ENCODE measurements around the gene SSBP3.

DNA sequence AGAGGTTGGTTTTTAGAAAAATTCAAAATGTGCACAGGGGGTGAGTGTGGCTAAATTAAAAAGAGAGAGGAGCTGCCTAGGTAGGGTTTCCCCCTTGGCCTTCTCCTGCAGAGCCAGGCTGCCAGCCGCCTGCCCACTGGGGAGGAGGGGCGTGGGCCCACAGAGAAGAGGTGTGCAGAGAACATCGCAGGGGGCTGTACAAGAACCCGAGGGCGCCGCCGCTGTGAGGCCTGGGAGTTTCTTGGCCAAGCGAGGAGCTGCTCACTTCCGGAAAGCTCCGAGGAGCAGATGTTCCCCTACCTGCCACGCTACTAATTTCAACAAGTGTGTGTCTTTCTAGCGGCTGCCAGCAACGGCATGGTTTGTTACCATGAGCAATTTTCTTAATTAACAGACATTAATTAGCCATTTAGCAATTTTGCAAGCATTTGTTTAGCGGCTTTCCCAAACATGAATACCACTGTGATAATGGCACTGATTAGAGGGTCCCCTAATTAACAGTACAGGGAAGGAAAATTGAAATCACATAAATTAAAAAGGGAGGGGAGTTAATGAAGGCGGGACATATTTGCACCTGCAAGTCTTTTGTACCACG lies 146.6 kb downstream of the SSBP3 start:
- TF ChIP-seq, protein P1, sequence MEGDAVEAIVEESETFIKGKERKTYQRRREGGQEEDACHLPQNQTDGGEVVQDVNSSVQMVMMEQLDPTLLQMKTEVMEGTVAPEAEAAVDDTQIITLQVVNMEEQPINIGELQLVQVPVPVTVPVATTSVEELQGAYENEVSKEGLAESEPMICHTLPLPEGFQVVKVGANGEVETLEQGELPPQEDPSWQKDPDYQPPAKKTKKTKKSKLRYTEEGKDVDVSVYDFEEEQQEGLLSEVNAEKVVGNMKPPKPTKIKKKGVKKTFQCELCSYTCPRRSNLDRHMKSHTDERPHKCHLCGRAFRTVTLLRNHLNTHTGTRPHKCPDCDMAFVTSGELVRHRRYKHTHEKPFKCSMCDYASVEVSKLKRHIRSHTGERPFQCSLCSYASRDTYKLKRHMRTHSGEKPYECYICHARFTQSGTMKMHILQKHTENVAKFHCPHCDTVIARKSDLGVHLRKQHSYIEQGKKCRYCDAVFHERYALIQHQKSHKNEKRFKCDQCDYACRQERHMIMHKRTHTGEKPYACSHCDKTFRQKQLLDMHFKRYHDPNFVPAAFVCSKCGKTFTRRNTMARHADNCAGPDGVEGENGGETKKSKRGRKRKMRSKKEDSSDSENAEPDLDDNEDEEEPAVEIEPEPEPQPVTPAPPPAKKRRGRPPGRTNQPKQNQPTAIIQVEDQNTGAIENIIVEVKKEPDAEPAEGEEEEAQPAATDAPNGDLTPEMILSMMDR (IDR thresholded peaks at IDR 0.05; ENCODE audit: insufficient read depth, low read length), result no peak
- TF ChIP-seq SPI1 (IDR thresholded peaks at IDR 0.05; ENCODE audit: borderline replicate concordance, low read depth) (no peak), GABPA (IDR thresholded peaks at IDR 0.05; ENCODE audit: low read depth) (no peak)
- TF ChIP-seq, protein P2, sequence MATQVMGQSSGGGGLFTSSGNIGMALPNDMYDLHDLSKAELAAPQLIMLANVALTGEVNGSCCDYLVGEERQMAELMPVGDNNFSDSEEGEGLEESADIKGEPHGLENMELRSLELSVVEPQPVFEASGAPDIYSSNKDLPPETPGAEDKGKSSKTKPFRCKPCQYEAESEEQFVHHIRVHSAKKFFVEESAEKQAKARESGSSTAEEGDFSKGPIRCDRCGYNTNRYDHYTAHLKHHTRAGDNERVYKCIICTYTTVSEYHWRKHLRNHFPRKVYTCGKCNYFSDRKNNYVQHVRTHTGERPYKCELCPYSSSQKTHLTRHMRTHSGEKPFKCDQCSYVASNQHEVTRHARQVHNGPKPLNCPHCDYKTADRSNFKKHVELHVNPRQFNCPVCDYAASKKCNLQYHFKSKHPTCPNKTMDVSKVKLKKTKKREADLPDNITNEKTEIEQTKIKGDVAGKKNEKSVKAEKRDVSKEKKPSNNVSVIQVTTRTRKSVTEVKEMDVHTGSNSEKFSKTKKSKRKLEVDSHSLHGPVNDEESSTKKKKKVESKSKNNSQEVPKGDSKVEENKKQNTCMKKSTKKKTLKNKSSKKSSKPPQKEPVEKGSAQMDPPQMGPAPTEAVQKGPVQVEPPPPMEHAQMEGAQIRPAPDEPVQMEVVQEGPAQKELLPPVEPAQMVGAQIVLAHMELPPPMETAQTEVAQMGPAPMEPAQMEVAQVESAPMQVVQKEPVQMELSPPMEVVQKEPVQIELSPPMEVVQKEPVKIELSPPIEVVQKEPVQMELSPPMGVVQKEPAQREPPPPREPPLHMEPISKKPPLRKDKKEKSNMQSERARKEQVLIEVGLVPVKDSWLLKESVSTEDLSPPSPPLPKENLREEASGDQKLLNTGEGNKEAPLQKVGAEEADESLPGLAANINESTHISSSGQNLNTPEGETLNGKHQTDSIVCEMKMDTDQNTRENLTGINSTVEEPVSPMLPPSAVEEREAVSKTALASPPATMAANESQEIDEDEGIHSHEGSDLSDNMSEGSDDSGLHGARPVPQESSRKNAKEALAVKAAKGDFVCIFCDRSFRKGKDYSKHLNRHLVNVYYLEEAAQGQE (IDR thresholded peaks at IDR 0.05; ENCODE audit: insufficient replicate concordance, low read depth), result no peak

Measured in HL-60 (cell line).